AG04449 (cell line): Measurements from ENCODE around the gene HLF.

Experiments used
- CTCF ChIA-PET: fragments of 350-600 bp; formaldehyde crosslinking; extraction: SDS; loops from one replicate; lab custom pipeline; 2021; ENCODE audit warnings: antibody characterized with exemption; lab: Yijun Ruan, JAX
- POLR2A ChIA-PET: fragments of 400-600, 350-600 bp; formaldehyde crosslinking; extraction: SDS; loops from one replicate; lab custom pipeline; 2020; ENCODE audit warnings: antibody characterized with exemption, inconsistent platforms; lab: Yijun Ruan, JAX
- DNase-seq: peaks from one replicate; pipeline ENCODE4 v3.0.0-alpha.2; 2010; ENCODE audit warnings: low read depth, low spot score
- H3K4me3 ChIP-seq: 2 replicates; pipeline ENCODE4 v1.5.1; 2011; ENCODE audit warnings: low read depth, mild to moderate bottlenecking, control low read depth, low read length
- CTCF ChIP-seq: IDR thresholded peaks from one replicate; pipeline ENCODE4 v1.5.1; 2011; ENCODE audit warnings: mild to moderate bottlenecking, moderate library complexity, low read length, control low read depth, inconsistent platforms; ENCODE audit not compliant: insufficient read depth; ENCODE audit errors: missing control alignments

Gene HLF

DNA sequence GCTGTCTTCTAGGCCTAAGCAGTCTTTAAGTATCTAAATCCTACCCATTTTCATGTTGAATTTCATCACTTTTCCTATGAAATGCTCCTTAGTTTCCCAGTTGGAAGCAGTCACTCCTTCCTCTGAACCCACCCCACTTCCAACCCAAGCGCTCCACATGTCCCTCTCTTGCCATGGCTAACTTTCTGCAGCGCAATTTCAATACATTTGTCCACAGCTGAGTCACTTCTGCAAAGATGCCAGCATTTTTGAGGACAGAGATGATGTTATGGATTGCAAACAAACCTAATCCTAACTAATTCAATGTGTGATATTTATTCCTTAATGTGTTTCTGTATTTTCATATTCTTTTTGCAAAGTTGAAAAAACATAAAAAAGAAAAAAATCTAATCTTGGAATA, 71.7 kb downstream of the HLF start:
- no peak for DNase-seq
- ChIA-PET POLR2A (no interaction called here), CTCF (no interaction called here)
- TF ChIP-seq CTCF: no peak
- no peak overlapping the region for H3K4me3 ChIP-seq

- ChIA-PET POLR2A (no interaction called here), CTCF (no interaction called here)
- no peak for DNase-seq
- H3K4me3 ChIP-seq: no peak overlapping the region
- no peak for TF ChIP-seq CTCF
These were observed 75.4 kb downstream of the HLF start for GRCh38 chr17:55340176-55340575.

DNA sequence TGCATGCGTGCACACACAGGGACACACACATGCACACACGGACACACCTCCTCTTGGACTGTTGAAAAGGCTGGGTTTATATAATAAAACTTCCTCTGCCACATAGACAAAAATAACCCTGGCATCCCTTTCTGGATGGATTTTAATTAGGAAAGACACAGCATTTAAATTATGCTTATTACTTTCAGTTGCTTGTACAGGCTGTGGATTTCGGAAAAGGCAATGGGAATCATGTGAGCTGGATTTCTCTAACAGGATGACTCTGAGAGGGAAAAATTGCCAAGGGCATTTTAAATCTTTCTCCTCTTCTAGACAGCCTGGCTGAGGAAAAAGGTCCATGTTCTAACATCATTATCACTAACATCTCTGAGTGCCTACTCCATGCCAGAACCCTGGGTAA, 75.9 kb downstream of the HLF start:
- CTCF ChIA-PET: no interaction called here
- POLR2A ChIA-PET: no interaction called here
- H3K4me3 ChIP-seq: no peak overlapping the region

GRCh38 chr17:55341432-55341831, 76.7 kb downstream of the HLF start:
- H3K4me3 ChIP-seq: no peak overlapping the region
- POLR2A ChIA-PET: no interaction called here
- no peak for TF ChIP-seq CTCF
- no peak for DNase-seq
- CTCF ChIA-PET: no interaction called here

More for the DNA sequence above, 75.9 kb downstream of the HLF start:
- no peak for DNase-seq
- no peak for TF ChIP-seq CTCF

DNA sequence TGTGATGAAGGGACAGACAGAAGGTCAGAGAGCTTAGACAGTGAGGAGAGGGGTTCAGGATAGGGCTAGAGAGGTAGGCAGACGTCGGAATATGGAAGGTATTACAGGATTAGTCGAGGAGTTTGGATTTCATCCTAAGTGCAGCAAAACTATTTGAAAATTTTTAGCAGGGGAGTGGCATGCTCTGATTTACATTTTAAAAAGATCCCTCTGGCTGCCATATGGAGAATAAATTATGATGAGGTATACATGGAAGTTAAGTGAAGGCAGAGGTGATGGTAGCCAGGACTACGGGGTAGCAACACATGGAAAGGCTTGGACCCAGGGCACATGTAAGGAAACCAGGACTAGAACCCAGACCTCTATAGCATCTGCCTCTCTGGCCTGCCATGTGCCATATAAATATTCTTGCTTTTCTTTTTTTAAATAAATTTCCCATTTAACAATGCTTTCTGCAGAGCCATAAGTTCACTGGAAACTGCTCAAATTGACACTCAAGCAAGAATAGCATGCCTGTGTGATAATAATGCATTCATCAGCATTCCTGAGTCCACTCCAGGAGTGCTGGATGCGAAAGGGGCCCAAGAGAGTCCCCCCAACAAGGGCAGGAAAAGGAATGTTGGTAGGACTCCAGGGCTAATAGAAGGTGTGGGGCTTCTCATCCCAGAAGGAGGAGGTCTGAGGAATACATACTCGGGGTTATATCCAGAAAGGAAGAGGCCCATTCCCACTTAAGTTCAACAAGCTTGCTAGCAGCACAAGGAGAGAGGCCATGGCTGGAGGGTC, 78.2 kb downstream of the HLF start:
- ChIA-PET CTCF (interaction anchor here (1.6 kb wide), 1 partner anchor 13 kb away, joined by 3 read pairs; no protein-coding TSS in a partner anchor), POLR2A (no interaction called here)
- no peak for DNase-seq
- H3K4me3 ChIP-seq: no peak overlapping the region
- no peak for TF ChIP-seq CTCF

DNA sequence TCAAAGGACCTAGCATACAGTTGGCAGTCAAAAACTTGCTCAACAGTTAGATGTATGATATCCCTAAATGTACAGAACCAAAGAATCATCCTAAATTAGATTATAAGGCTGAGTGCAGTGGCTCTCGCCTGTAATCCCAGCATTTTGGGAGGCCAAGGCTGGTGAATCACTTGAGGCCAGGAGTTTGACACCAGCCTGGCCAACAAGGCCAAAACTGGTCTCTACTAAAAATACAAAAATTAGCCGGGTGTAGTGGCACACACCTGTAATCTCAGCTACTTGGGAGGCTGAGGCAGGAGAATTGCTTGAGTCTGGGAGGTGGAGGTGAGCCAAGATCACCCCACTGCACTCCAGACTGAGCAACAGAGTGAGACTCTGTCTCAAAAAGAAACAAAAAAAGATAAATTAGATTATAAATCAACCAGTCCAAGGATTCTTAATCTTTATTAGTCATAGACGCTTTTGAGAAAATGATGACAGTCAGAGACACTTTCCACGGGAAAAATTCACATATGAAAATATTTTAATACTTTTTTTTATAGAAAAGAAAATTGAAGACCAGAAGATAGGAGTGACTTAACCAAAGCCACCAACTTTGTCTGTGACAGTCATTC, 79.2 kb downstream of the HLF start:
- DNase-seq: no peak
- H3K4me3 ChIP-seq: no peak overlapping the region
- TF ChIP-seq CTCF: no peak
- ChIA-PET POLR2A (no interaction called here), CTCF (interaction anchor here (0.7 to 1.6 kb wide), 5 partner anchors 10 to 351 kb away, joined by 3 to 4 read pairs (median 3); no protein-coding TSS in a partner anchor)
